Upper lobe of left lung (tissue), 4 donors: ENCODE data around the gene PBX4.

Source experiments
- POLR2A ChIP-seq, 4 donors: fragments of 450-650 bp; IDR thresholded peaks; one replicate each; pipeline ENCODE4 v1.5.1; 2016 to 2017; ENCODE audit warnings: antibody characterized with exemption in 4 of 4, mild to moderate bottlenecking in 2 of 4
- POLR2AphosphoS5 ChIP-seq, 2 donors: sonication (generic); formaldehyde crosslinking; IDR thresholded peaks; one replicate each; pipeline ENCODE4 v1.5.1; 2017; ENCODE audit warnings: antibody characterized with exemption in 2 of 2
- TF ChIP-seq, protein P1 (sequence below), 6 experiments: fragments of 450-650 bp in 4 of 6; fragments of 200-600 bp in 2 of 6; sonication (generic) in 2 of 6; IDR thresholded peaks; one replicate each; pipeline ENCODE4 v1.5.1; 2016 to 2019; ENCODE audit warnings: antibody characterized with exemption in 6 of 6

DNA sequence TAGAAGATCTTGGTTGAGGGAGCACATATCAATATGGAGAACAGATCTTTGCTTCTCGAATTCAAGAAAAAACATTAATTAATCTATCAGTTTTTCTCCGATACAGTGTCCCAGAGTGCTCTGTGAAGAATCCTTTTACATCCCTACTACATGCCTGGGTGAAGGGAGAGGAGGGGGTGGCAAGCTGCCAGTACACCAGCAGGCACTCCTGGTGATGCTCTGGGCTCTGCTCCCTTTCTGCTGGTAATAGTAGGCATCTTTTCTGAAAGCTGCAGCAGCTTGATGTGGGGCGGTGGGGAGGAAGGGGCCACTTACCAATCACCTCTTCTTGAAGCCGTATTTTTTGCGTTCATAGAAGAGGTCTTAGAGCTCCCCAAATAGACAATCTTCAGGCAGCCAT is 30.7 kb downstream of the PBX4 start:
- TF ChIP-seq POLR2AphosphoS5 (IDR thresholded peaks at IDR 0.05) (no peak), POLR2A (IDR thresholded peaks at IDR 0.05) (no peak)
- TF ChIP-seq, protein P1, sequence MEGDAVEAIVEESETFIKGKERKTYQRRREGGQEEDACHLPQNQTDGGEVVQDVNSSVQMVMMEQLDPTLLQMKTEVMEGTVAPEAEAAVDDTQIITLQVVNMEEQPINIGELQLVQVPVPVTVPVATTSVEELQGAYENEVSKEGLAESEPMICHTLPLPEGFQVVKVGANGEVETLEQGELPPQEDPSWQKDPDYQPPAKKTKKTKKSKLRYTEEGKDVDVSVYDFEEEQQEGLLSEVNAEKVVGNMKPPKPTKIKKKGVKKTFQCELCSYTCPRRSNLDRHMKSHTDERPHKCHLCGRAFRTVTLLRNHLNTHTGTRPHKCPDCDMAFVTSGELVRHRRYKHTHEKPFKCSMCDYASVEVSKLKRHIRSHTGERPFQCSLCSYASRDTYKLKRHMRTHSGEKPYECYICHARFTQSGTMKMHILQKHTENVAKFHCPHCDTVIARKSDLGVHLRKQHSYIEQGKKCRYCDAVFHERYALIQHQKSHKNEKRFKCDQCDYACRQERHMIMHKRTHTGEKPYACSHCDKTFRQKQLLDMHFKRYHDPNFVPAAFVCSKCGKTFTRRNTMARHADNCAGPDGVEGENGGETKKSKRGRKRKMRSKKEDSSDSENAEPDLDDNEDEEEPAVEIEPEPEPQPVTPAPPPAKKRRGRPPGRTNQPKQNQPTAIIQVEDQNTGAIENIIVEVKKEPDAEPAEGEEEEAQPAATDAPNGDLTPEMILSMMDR (IDR thresholded peaks at IDR 0.05), result no peak
